DOHH2 (cell line): ENCODE results near the gene KLHL40.

Experiments
- H3F3A ChIP-seq: fragments of 200-600 bp; sonication (generic), shearing (Covaris generic); 2 replicates; pipeline ENCODE4 v1.6.0; 2016; ENCODE audit warnings: antibody characterized with exemption, mild to moderate bottlenecking; ENCODE audit not compliant: control insufficient read depth, insufficient read depth
- H3K27ac ChIP-seq: fragments of 200-600 bp; sonication (generic); 2 replicates; pipeline ENCODE4 v1.5.1; 2014; ENCODE audit warnings: low read depth, mild to moderate bottlenecking, low read length, moderate library complexity
- H3K27me3 ChIP-seq: fragments of 200-600 bp; sonication (generic); 2 replicates; pipeline ENCODE4 v1.6.1; 2014; ENCODE audit warnings: mild to moderate bottlenecking, low read length, mixed read lengths; ENCODE audit not compliant: control insufficient read depth
- H3K36me3 ChIP-seq: fragments of 200-600 bp; sonication (generic); 2 replicates; pipeline ENCODE4 v1.6.1; 2014; ENCODE audit warnings: mild to moderate bottlenecking, low read length, moderate library complexity, mixed read lengths; ENCODE audit not compliant: control insufficient read depth
- H3K4me1 ChIP-seq: fragments of 200-600 bp; sonication (generic); 2 replicates; pipeline ENCODE4 v1.6.1; 2014; ENCODE audit warnings: mild to moderate bottlenecking, low read length, mixed read lengths; ENCODE audit not compliant: control insufficient read depth
- H3K4me2 ChIP-seq: fragments of 200-600 bp; sonication (generic); 2 replicates; pipeline ENCODE4 v1.6.0; 2014; ENCODE audit warnings: mild to moderate bottlenecking, low read length, moderate library complexity
- H3K4me3 ChIP-seq: fragments of 200-600 bp; sonication (generic); 2 replicates; pipeline ENCODE4 v1.5.1; 2014; ENCODE audit warnings: mild to moderate bottlenecking, low read length, mixed read lengths
- H3K79me2 ChIP-seq: fragments of 200-600 bp; sonication (generic); 2 replicates; pipeline ENCODE4 v1.6.1; 2014; ENCODE audit warnings: mild to moderate bottlenecking, low read length, mixed read lengths; ENCODE audit not compliant: control insufficient read depth
- H3K9me2 ChIP-seq: fragments of 200-600 bp; sonication (generic); replicated peaks from 2 replicates; pipeline ENCODE4 v1.6.1; 2014; ENCODE audit warnings: mild to moderate bottlenecking, low read length, mixed read lengths; ENCODE audit not compliant: control insufficient read depth
- H3K9me3 ChIP-seq: fragments of 200-600 bp; sonication (generic); 2 replicates; pipeline ENCODE4 v1.6.1; 2014; ENCODE audit warnings: antibody characterized with exemption, low read length, mixed read lengths; ENCODE audit not compliant: control insufficient read depth, insufficient read depth
- H4K20me1 ChIP-seq: fragments of 200-600 bp; sonication (generic); 2 replicates; pipeline ENCODE4 v1.6.0; 2014; ENCODE audit warnings: low read depth, mild to moderate bottlenecking, antibody characterized with exemption, low read length, moderate library complexity; ENCODE audit not compliant: control insufficient read depth, insufficient read depth
- EZH2phosphoT487 ChIP-seq: fragments of 200-600 bp; sonication (generic); IDR thresholded peaks from 2 replicates; pipeline ENCODE4 v1.6.1; 2017; ENCODE audit warnings: borderline replicate concordance, mild to moderate bottlenecking, antibody characterized with exemption, low read length, moderate library complexity, mixed read lengths
- TF ChIP-seq, protein P1 (sequence below): fragments of 200-600 bp; sonication (generic); IDR thresholded peaks from one replicate; pipeline ENCODE4 v1.5.1; 2014; ENCODE audit warnings: antibody characterized with exemption, mild to moderate bottlenecking, low read depth, low read length; ENCODE audit not compliant: poor library complexity, severe bottlenecking

The KLHL40 gene

GRCh38 chr3:42717306-42717705, 32.0 kb downstream of the KLHL40 start:
- H3F3A ChIP-seq, result no peaks in the 10 kb centered on the region
- peaks cover 29% of the 10 kb centered on the region for H3K4me1 ChIP-seq
- H3K27ac ChIP-seq, result no peak overlapping the region
- no peaks in the 10 kb centered on the region for H3K9me2 ChIP-seq
- no peak overlapping the region for H3K4me2 ChIP-seq
- no peak overlapping the region for H3K4me3 ChIP-seq
- no peaks in the 10 kb centered on the region for H3K36me3 ChIP-seq
- TF ChIP-seq, protein P1, sequence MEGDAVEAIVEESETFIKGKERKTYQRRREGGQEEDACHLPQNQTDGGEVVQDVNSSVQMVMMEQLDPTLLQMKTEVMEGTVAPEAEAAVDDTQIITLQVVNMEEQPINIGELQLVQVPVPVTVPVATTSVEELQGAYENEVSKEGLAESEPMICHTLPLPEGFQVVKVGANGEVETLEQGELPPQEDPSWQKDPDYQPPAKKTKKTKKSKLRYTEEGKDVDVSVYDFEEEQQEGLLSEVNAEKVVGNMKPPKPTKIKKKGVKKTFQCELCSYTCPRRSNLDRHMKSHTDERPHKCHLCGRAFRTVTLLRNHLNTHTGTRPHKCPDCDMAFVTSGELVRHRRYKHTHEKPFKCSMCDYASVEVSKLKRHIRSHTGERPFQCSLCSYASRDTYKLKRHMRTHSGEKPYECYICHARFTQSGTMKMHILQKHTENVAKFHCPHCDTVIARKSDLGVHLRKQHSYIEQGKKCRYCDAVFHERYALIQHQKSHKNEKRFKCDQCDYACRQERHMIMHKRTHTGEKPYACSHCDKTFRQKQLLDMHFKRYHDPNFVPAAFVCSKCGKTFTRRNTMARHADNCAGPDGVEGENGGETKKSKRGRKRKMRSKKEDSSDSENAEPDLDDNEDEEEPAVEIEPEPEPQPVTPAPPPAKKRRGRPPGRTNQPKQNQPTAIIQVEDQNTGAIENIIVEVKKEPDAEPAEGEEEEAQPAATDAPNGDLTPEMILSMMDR, result no peak
- no peak for TF ChIP-seq EZH2phosphoT487
- no peaks in the 10 kb centered on the region for H4K20me1 ChIP-seq
- H3K9me3 ChIP-seq, result no peaks in the 10 kb centered on the region
- no peaks in the 10 kb centered on the region for H3K79me2 ChIP-seq
- no peaks in the 10 kb centered on the region for H3K27me3 ChIP-seq

DNA sequence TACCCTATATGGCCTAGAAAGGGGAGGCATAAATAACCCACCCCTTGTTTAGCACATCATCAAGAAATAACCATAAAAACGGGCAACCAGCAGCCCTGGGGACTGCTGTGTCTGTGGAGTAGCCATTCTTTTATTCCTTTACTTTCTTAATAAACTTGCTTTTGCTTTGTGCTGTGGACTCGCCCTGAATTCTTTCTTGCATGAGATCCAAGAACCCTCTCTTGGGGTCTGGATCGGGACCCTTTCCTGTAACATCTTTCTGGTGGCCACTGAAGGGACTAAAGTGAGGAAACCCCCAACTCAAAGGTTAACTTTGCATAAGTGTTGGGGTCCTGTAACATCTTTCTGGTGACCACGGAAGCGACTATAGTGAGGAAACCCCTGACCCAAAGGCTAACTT, 33.0 kb downstream of the KLHL40 start:
- Histone ChIP-seq H3F3A (no peaks in the 10 kb centered on the region), H4K20me1 (no peaks in the 10 kb centered on the region), H3K9me2 (no peaks in the 10 kb centered on the region), H3K27me3 (no peaks in the 10 kb centered on the region), H3K36me3 (no peaks in the 10 kb centered on the region), H3K27ac (no peak overlapping the region), H3K4me2 (no peak overlapping the region), H3K9me3 (no peaks in the 10 kb centered on the region), H3K79me2 (no peaks in the 10 kb centered on the region), H3K4me3 (no peak overlapping the region), H3K4me1 (peaks cover 19% of the 10 kb centered on the region)
- TF ChIP-seq EZH2phosphoT487, result no peak
- TF ChIP-seq, protein P1, result no peak

DNA sequence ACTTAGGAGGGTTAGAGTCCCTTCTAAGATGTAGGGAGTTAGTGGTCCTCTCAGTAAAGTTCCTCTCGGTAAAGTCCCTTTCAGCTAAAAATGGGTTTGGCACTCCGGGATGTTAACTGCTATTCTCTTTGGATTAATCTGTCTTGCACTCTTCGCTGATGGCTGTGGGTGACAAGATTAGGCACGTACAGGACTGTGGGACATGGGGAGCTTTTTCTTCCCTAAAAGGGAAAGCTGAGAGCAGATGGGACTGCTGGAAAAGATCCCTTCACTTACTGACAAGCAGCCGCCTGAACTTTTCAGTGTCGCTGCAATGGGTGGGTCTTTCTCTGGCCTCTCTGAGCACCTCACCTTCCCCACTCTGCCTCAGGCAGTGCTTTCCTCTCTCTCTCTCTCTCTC, 33.7 kb downstream of the KLHL40 start:
- H3K4me2 ChIP-seq, result no peak overlapping the region
- TF ChIP-seq EZH2phosphoT487, result no peak
- TF ChIP-seq, protein P1, result no peak
- peaks cover 12% of the 10 kb centered on the region for H3K4me1 ChIP-seq
- H3K9me3 ChIP-seq, result no peaks in the 10 kb centered on the region
- no peak overlapping the region for H3K4me3 ChIP-seq
- no peaks in the 10 kb centered on the region for H3K9me2 ChIP-seq
- H3F3A ChIP-seq, result no peaks in the 10 kb centered on the region
- no peaks in the 10 kb centered on the region for H3K27me3 ChIP-seq
- no peaks in the 10 kb centered on the region for H3K79me2 ChIP-seq
- no peaks in the 10 kb centered on the region for H3K36me3 ChIP-seq
- no peaks in the 10 kb centered on the region for H4K20me1 ChIP-seq
- H3K27ac ChIP-seq, result no peak overlapping the region

DNA sequence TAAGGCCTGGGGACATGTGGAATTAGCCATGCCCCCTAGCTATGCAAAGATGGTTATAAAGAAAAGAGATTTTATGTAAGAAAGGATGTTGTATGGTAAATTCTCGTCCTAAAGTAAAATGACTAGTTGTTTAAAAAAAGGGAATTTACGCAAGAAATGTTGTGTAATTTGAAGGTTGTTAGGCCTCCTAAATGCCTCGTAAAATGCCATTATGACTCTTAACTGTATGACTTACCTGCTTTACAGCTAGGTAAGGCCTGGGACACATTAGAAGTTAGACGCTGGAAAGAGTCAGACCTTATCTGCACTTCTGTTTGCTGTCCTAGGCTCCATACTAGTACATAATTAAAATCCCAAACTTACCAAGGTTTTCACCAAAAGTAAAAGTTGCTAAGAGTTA, 34.8 kb downstream of the KLHL40 start:
- H3K4me2 ChIP-seq, result no peak overlapping the region
- no peaks in the 10 kb centered on the region for H3F3A ChIP-seq
- no peak overlapping the region for H3K27ac ChIP-seq
- peaks cover 4% of the 10 kb centered on the region; the same call in 1 of the 2 replicates for H3K27me3 ChIP-seq
- no peak for TF ChIP-seq EZH2phosphoT487
- TF ChIP-seq, protein P1, result no peak
- H3K4me3 ChIP-seq, result no peak overlapping the region
- no peaks in the 10 kb centered on the region for H3K36me3 ChIP-seq
- H3K4me1 ChIP-seq, result peaks cover 5% of the 10 kb centered on the region; the same call in 1 of the 2 replicates
- H3K79me2 ChIP-seq, result no peaks in the 10 kb centered on the region
- no peaks in the 10 kb centered on the region for H3K9me2 ChIP-seq
- H3K9me3 ChIP-seq, result no peaks in the 10 kb centered on the region
- no peaks in the 10 kb centered on the region for H4K20me1 ChIP-seq
